T-helper 1 cell treated with Interleukin-12 subunit alpha and Interleukin-12 subunit beta and Interleukin-4 antibody, amounts not matched to agents 30 μg/mL and 1 μg/mL, for 36 hours (primary cell): ENCODE results near the gene KYAT1.
"Not testable (repeated sequence)": the region's sequence is repeated elsewhere in the genome, so short reads cannot be mapped to it uniquely, and the experiment has no call there.

Experiments
- H3K27ac Mint-ChIP-seq: one replicate; pipeline ENCODE4 v1.8.0; 2021; ENCODE audit warnings: mild to moderate bottlenecking, mixed read lengths
- H3K27me3 Mint-ChIP-seq: one replicate; pipeline ENCODE4 v1.8.0; 2021; ENCODE audit warnings: low read depth, mixed read lengths
- H3K36me3 Mint-ChIP-seq: one replicate; pipeline ENCODE4 v1.8.0; 2021; ENCODE audit warnings: low read depth, mixed read lengths
- H3K4me1 Mint-ChIP-seq: one replicate; pipeline ENCODE4 v1.8.0; 2021; ENCODE audit warnings: low read depth, mixed read lengths
- H3K4me3 Mint-ChIP-seq: one replicate; pipeline ENCODE4 v1.8.0; 2021; ENCODE audit warnings: mild to moderate bottlenecking, moderate library complexity, mixed read lengths
- H3K9me3 Mint-ChIP-seq: one replicate; pipeline ENCODE4 v1.8.0; 2021; ENCODE audit warnings: mixed read lengths

The KYAT1 gene

GRCh38 chr9:128851024-128851423 is 30.7 kb downstream of the KYAT1 start:
- Mint-ChIP-seq H3K36me3 (peaks cover 20% of the 10 kb centered on the region), H3K9me3 (peaks cover 19% of the 10 kb centered on the region)
- not testable (repeated sequence) for H3K27me3 Mint-ChIP-seq, H3K27ac Mint-ChIP-seq, H3K4me1 Mint-ChIP-seq, H3K4me3 Mint-ChIP-seq

GRCh38 chr9:128847803-128848202 is 33.9 kb downstream of the KYAT1 start:
- no peak overlapping the region for H3K27ac Mint-ChIP-seq
- peaks cover 20% of the 10 kb centered on the region for H3K36me3 Mint-ChIP-seq
- H3K4me1 Mint-ChIP-seq = no peaks in the 10 kb centered on the region
- no peak overlapping the region for H3K4me3 Mint-ChIP-seq
- no peaks in the 10 kb centered on the region for H3K27me3 Mint-ChIP-seq
- peaks cover 19% of the 10 kb centered on the region for H3K9me3 Mint-ChIP-seq

- no peak overlapping the region for H3K27ac Mint-ChIP-seq
- no peaks in the 10 kb centered on the region for H3K4me1 Mint-ChIP-seq
- H3K36me3 Mint-ChIP-seq = peaks cover 24% of the 10 kb centered on the region
- no peaks in the 10 kb centered on the region for H3K27me3 Mint-ChIP-seq
- peaks cover 19% of the 10 kb centered on the region for H3K9me3 Mint-ChIP-seq
- H3K4me3 Mint-ChIP-seq = no peak overlapping the region
Measured at GRCh38 chr9:128846680-128847030, 35.1 kb downstream of the KYAT1 start.

GRCh38 chr9:128845186-128845931 is 36.4 kb downstream of the KYAT1 start:
- Mint-ChIP-seq H3K4me3 (no peak overlapping the region), H3K27ac (no peak overlapping the region), H3K36me3 (peaks cover 13% of the 10 kb centered on the region), H3K27me3 (no peaks in the 10 kb centered on the region), H3K4me1 (no peaks in the 10 kb centered on the region), H3K9me3 (peaks cover 6% of the 10 kb centered on the region)

- not testable (repeated sequence) for H3K27me3 Mint-ChIP-seq, H3K9me3 Mint-ChIP-seq, H3K27ac Mint-ChIP-seq, H3K4me1 Mint-ChIP-seq, H3K4me3 Mint-ChIP-seq
- H3K36me3 Mint-ChIP-seq = peaks cover 11% of the 10 kb centered on the region
Measured at GRCh38 chr9:128843171-128843570, 38.6 kb downstream of the KYAT1 start.

- no peak overlapping the region for H3K4me3 Mint-ChIP-seq
- no peak overlapping the region for H3K27ac Mint-ChIP-seq
- no peaks in the 10 kb centered on the region for H3K27me3 Mint-ChIP-seq
- H3K36me3 Mint-ChIP-seq = peaks cover 8% of the 10 kb centered on the region
- H3K9me3 Mint-ChIP-seq = no peaks in the 10 kb centered on the region
- no peaks in the 10 kb centered on the region for H3K4me1 Mint-ChIP-seq
Measured at GRCh38 chr9:128841694-128842492, 39.9 kb downstream of the KYAT1 start.

GRCh38 chr9:128840524-128840923 is 41.2 kb downstream of the KYAT1 start:
- Mint-ChIP-seq H3K27ac (no peak overlapping the region), H3K9me3 (no peaks in the 10 kb centered on the region), H3K27me3 (no peaks in the 10 kb centered on the region), H3K36me3 (peaks cover 8% of the 10 kb centered on the region), H3K4me1 (no peaks in the 10 kb centered on the region), H3K4me3 (no peak overlapping the region)

GRCh38 chr9:128838338-128838737 is 43.4 kb downstream of the KYAT1 start:
- Mint-ChIP-seq H3K27ac (no peak overlapping the region), H3K4me3 (no peak overlapping the region), H3K9me3 (no peaks in the 10 kb centered on the region), H3K4me1 (no peaks in the 10 kb centered on the region), H3K27me3 (no peaks in the 10 kb centered on the region), H3K36me3 (peaks cover 16% of the 10 kb centered on the region)

- no peaks in the 10 kb centered on the region for H3K27me3 Mint-ChIP-seq
- no peaks in the 10 kb centered on the region for H3K4me1 Mint-ChIP-seq
Measured at GRCh38 chr9:128836509-128837145, 45.1 kb downstream of the KYAT1 start.

GRCh38 chr9:128835246-128836210 is 46.2 kb downstream of the KYAT1 start:
- Mint-ChIP-seq H3K9me3 (no peaks in the 10 kb centered on the region), H3K4me1 (no peaks in the 10 kb centered on the region), H3K27me3 (no peaks in the 10 kb centered on the region), H3K36me3 (peaks cover 12% of the 10 kb centered on the region), H3K4me3 (no peak overlapping the region), H3K27ac (no peak overlapping the region)

More at GRCh38 chr9:128836509-128837145, 45.1 kb downstream of the KYAT1 start:
- Mint-ChIP-seq H3K27ac (no peak overlapping the region), H3K9me3 (no peaks in the 10 kb centered on the region), H3K4me3 (no peak overlapping the region), H3K36me3 (peaks cover 12% of the 10 kb centered on the region)

- Mint-ChIP-seq H3K27ac (no peak overlapping the region), H3K36me3 (peaks cover 17% of the 10 kb centered on the region), H3K4me1 (peaks cover 7% of the 10 kb centered on the region), H3K27me3 (no peaks in the 10 kb centered on the region), H3K4me3 (no peak overlapping the region), H3K9me3 (no peaks in the 10 kb centered on the region)
Measured at GRCh38 chr9:128833696-128834095, 48.1 kb downstream of the KYAT1 start.

- no peaks in the 10 kb centered on the region for H3K9me3 Mint-ChIP-seq
- no peaks in the 10 kb centered on the region for H3K27me3 Mint-ChIP-seq
- peaks cover 19% of the 10 kb centered on the region for H3K36me3 Mint-ChIP-seq
- H3K4me1 Mint-ChIP-seq = peaks cover 15% of the 10 kb centered on the region
- peak within 1 kb of the TSS; percentile 89 for H3K27ac Mint-ChIP-seq
- H3K4me3 Mint-ChIP-seq = peak within 1 kb of the TSS; percentile 93
Measured at GRCh38 chr9:128829477-128830251, 52.1 kb downstream of the KYAT1 start, which contains the start of gene SPOUT1. Gene SPOUT1, minus strand, starts transcription at chr9:128829794. Its CDS starts 14 bp downstream, at chr9:128829780.

- H3K27me3 Mint-ChIP-seq = no peaks in the 10 kb centered on the region
- peaks cover 20% of the 10 kb centered on the region for H3K36me3 Mint-ChIP-seq
- peak overlapping the region; percentile 93 for H3K4me3 Mint-ChIP-seq
- H3K27ac Mint-ChIP-seq = peak overlapping the region; percentile 89
- H3K9me3 Mint-ChIP-seq = no peaks in the 10 kb centered on the region
- H3K4me1 Mint-ChIP-seq = peaks cover 15% of the 10 kb centered on the region
Measured at GRCh38 chr9:128828719-128829452, 52.9 kb downstream of the KYAT1 start.
